HG03457 (cell line): ENCODE measurements around the gene TSR2.
"Not testable (repeated sequence)": the region's sequence is repeated elsewhere in the genome, so short reads cannot be mapped to it uniquely, and the experiment has no call there.

Experiments used
- ATAC-seq: cut with Tn5 transposase; IDR thresholded peaks from one replicate; pipeline ENCODE4 v1.9.1; 2021; ENCODE audit warnings: moderate number of reproducible peaks; ENCODE audit not compliant: unreplicated experiment

TSR2 gene

DNA sequence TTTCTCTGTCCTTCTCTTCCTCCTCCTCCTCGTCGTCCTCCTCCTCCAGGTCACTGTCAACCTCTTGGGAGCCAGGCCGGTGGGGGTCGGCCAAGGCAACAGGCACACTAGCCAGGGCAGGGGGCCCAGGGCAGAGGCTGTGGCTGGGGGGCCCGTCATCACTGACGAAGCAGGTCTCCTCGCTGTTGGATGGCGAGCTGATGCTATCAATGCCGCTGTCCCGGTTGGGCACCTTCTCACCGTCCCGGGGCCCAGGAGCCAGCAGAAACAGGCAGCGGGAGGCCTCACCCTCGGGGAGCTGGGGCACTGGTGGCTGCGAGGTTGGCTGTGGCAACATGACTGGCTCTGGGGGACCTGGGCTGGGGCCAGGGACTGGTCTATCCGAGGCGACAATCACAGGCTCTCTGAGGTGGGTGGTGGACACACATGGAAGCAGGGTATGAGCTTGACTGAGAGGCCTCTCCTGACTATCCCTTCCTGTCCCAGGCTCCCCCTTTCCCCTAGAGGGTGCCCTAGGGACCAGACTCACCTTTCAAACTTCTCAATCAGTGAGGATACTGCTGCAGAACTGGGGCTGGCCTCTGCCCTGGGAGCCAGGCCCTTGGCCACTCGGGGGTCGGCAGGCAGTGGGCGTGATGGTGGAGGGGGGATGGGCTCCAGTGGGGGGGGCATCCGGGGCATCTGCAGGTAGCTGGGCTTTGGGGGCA is 30.0 kb downstream of the TSR2 start:
- no peak for ATAC-seq

DNA sequence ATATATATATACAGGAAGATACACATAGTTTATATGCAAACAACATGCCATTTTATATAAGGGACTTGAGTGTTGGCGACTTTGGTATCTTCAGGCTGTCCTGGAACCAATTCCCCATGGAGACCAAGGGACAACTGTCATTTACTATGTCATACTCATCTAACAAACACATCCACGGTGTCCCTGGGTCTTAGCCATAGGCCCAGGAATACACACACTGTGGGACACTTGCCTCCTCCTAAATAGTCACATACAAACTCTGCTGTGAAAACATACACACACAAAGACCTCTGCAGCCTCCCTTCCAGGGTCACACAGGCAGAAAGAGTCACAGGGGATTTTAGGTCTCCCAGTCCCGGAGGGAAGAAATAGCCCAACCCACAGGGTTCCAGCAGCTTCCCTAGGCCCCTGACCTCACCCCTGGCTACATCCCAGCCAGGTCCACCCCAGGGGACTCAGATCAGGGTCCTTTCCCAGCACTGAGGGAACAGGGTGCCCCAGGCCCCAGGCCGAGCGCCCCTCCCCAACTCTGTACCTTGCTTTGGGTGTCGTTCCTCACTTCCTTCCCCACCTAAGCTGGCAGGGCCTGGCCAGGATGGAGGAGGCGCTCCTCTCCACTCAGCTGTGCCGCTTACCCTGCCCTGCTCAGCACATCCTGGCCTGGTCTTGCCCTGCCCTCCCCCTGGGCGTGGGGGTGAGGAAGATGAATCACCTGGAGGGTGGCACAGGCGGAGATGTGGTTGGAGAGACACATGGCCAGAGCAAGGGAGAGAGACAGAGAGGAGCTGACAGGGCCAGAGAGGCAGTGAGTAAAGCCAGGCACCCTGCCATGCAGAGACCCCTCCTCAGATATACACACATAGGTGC is 34.0 kb downstream of the TSR2 start:
- no peak for ATAC-seq

DNA sequence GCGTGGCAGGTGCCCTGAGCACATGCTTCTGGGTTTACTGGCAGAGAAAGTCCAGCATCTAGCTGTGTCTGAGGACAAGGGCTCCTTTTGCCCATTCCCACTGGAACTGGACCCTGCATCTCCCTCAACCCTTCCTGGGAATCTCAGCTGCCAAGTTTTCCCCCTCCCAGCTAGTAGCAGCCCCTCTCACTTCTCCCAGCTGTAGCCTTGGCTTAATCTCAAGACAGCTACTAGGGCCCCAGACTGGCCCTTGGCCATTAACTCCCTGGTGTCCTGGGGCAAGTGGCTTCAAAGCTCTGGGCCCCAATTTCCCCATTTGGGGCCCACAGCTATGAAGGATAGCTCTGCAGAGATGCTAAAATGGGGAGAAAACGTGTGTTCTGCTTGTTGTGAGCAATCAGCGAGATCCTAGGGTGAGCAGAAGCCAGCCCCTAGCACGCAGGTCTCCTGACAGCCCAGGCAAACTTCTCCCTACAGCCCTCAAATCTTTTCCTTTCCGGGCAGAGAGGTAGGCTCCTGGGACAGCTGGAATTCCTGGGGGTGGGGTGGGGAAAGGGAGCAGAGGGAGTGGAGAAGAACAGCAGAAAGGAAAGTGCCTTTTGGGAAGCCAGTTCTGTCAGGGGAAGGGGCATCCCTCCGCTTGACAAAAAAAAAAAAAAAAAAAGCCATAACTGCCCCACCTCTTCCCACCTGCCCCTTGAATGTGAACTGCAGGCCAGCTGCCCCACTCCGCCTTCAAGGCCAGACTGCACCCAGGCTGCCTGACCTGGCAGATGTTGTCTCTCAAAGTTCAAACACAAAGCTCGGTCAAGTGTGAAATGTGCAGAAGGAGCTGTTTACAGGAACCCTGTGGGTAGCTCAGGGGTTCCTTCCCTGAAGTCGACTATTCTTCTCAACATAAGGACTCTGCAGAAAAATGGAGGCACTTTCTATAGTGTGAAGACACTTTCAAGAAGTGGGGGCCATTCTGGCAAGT is 39.2 kb downstream of the TSR2 start:
- ATAC-seq, result no peak

DNA sequence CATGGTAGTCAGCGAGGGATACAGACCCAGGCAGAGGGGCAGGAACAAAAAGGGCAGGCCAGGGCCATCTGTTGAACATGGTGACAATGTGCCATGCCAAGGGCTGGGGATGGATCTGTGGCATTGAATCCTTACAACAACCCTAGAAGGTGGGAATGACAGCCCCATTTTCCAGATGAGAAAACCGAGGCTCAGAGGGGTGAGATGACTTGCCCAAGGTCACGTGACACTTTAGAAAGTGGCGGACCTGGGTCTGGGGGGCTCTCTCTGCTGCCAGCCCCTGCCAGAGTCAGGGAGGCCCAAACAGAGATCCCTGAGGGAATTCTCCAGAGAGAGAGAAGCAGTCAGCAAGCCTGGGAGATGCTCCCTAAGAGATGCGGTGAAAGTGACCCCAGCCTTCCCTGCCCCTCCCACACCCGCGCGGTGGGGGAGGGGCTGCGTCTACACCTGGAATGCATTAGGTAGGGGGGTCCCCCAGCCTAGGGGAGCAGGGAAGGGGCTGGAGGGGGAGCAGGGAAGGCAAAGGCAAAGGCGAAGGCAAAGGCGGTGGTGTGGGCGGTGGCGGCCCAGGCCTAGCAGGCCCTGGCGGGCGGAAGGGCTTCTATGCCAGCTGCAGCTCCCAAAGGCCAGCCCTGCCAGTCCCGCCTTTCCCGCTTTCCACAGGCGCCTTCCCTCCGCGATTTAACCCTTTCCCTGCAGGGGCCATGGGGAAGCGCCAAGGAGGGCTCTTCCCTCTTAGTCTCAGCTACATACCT is 42.8 kb downstream of the TSR2 start:
- ATAC-seq, result no peak

DNA sequence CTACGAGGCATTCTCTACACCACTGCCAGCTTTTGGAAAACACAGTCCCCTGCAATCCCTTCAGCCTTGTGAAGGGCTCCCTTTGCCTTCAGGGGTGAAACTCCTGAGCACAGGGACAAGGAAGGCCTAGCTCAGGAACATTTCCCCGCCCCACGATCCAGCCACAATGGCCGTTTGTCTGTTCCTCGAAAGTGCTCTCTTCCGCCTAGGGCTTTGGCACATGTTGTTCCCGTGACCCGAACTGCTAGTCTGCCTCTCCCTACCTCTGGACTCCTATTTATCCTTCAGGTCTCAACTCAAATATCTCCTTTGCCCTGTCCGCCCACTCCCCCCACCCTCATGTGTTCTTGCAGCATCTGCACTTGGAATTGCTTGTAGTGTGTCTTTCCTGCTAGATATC is 43.7 kb downstream of the TSR2 start:
- ATAC-seq, result no peak

DNA sequence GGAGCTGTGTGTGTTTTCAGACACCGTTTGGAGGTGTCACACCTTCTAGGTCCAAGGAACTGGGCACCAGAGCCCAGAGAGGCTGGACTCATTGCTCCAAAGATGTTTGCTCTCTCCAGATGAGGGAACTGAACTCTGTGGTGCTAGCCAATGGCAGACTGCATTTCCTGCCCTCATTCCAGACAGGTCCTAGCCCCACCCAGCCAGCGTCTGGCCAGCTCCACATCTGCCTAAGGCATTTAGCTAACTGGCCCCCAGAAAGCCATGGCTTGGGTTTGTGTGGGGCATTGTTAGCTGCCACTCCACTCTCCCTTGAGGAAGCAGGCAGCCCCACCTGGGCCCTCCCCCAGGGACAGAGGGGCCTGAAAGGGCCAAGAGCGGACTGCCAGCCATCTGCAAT is 44.5 kb downstream of the TSR2 start:
- no peak for ATAC-seq

DNA sequence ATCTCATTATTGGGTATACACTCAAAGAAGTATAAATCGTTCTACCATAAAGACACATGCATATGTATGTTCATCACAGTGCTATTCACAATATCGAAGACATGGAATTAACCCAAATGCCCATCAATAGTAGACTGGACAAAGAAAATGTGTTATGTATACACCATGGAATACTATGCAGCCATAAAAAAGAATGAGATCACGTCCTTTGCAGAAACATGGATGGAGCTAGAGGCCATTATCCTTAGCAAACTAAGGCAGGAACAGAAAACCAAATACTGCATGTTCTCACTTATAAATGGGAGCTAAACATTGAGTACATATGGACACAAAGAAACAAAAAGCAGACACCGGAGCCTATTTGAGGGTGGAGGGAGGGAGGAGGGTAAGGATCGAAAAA is 49.6 kb downstream of the TSR2 start:
- not testable (repeated sequence) for ATAC-seq

DNA sequence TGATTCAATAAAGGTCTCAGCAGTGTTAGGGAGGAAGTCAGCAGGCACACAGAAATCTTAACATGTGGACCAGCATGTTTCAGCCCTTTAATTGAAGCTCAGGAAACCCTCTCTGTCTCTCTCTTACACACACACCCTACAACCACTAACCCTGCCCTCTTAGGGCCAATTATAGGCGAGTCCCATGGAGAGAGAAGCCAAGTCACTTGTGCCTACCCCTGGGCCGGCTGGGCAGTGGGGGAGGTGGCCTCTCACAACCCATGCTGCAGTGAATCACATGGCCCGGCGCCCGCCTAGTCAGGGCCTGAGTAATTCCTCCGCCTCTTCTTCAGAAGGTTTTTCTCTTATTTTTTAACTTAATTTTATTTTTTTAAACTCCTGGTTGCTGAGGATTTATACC is 52.1 kb downstream of the TSR2 start:
- no peak for ATAC-seq

DNA sequence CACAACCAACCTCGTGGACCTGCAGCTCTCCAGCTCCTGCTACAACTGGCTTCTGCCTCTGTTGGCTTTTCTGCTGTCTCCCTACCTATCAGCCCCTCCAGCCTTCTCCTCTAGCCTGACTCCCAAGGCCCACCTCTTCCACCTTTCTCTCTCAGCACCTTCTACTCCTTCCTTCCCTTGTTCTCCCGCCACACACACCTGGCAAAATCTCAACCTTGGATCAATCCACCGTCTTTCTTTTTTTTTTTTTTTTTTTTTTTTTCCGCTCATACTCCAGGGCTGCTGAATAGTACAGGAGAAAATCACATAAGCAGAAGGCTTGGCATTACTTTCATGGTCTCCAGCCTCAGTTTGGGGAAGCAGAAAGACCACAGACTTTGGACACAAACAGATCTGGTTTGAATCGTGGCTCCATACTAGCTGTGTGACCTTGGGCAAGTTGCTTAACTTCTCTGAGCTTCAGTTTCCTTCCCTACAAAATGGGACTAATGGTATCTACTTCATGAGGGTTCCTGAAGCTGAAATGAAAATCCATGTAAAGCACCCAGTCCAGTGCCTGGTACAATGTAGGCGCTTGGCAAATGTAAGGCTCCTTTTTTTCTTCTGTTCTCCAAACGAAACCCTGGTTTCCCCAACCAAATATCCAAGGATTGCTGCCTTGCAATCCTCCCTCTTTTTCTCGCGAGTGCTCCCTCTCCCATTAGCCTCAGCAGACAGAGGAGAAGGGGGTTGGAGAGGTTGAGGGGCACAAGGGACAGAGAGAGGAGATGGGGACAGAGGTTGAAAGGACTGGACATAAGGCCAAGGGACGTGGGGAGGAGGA is 54.2 kb downstream of the TSR2 start:
- ATAC-seq, result no peak
